ENCODE measurements around the gene CPXM2. TPM values are rescaled to one million over a fixed set of nuclear protein-coding genes. Genes with fewer than 3 reads are reported as not detected.

Gene CPXM2
- polyA plus RNA-seq, 1 donor (not counting 4 experiments of a cell fraction or from before 2014, with no cell fraction given) = 0.03 TPM

DNA sequence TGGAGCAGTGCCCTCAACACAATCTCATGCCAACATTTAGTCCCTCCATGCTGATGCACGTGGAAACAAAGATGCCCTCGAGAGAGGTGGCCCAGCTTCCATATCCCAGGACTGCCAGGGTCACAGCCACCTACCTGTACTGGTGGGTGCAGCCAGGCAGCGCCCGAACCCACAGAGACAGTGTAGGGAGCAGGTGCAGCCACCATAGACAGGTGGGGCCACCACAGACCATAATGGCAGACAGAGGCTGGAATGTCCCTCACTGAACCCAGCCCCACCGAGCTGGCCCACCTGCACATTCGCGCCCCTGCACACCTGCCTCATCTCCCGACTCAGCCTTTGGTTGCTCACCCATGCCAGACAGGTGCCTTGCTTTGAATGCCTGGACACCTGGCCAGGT lies 18.3 kb upstream of the CPXM2 start:
- H3K36me3 ChIP-seq (ENCODE audit: control insufficient read depth in 2 of 2, extremely low read depth in 1 of 2, insufficient read depth in 2 of 2, low read length in 2 of 2) = no peaks in the 10 kb centered on the region
- no peak overlapping the region for H3K9ac ChIP-seq (ENCODE audit: control insufficient read depth, extremely low read depth, insufficient read depth, low read length)
- H3K4me1 ChIP-seq (ENCODE audit: control insufficient read depth, extremely low read depth, insufficient read depth, low read length) = no peaks in the 10 kb centered on the region
- no peaks in the 10 kb centered on the region for H4K20me1 ChIP-seq (ENCODE audit: control insufficient read depth, extremely low read depth, insufficient read depth, low read length)
- H3K4me2 ChIP-seq (ENCODE audit: control insufficient read depth, extremely low read depth, insufficient read depth, low read depth, low read length) = no peak overlapping the region
- no peaks in the 10 kb centered on the region for H3K9me3 ChIP-seq (ENCODE audit: control insufficient read depth, low read depth, low read length)
- FAIRE-seq (no peak), DNase-seq (ENCODE audit: low read depth, low spot score) (no peak)
- TF ChIP-seq, protein P1, sequence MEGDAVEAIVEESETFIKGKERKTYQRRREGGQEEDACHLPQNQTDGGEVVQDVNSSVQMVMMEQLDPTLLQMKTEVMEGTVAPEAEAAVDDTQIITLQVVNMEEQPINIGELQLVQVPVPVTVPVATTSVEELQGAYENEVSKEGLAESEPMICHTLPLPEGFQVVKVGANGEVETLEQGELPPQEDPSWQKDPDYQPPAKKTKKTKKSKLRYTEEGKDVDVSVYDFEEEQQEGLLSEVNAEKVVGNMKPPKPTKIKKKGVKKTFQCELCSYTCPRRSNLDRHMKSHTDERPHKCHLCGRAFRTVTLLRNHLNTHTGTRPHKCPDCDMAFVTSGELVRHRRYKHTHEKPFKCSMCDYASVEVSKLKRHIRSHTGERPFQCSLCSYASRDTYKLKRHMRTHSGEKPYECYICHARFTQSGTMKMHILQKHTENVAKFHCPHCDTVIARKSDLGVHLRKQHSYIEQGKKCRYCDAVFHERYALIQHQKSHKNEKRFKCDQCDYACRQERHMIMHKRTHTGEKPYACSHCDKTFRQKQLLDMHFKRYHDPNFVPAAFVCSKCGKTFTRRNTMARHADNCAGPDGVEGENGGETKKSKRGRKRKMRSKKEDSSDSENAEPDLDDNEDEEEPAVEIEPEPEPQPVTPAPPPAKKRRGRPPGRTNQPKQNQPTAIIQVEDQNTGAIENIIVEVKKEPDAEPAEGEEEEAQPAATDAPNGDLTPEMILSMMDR (optimal IDR thresholded peaks at IDR 0.05 in 1 of 3, IDR thresholded peaks at IDR 0.05 in 1 of 3, conservative IDR thresholded peaks at IDR 0.05 in 1 of 3; ENCODE audit: extremely low read depth in 1 of 3, insufficient read depth in 2 of 3, low read length in 3 of 3) = no peak
- TF ChIP-seq EZH2 (IDR thresholded peaks at IDR 0.05; ENCODE audit: low read length) = no peak
- dilution Hi-C loops (cut with MboI; ENCODE audit: extremely low pct_ligation_motif_present, low sequenced_read_pairs) = no loop called here
- no peak overlapping the region for H2AFZ ChIP-seq (ENCODE audit: control insufficient read depth, low read length)
- no peaks in the 10 kb centered on the region for H3K9me1 ChIP-seq (ENCODE audit: control insufficient read depth, extremely low read depth, insufficient read depth, low read length)
- H3K27me3 ChIP-seq (ENCODE audit: control insufficient read depth, extremely low read depth, insufficient read depth, low read length) = peaks cover 24% of the 10 kb centered on the region
- H3K4me3 ChIP-seq (ENCODE audit: control insufficient read depth in 2 of 3, extremely low read depth in 1 of 3, insufficient read depth in 2 of 3, low read depth in 1 of 3, low read length in 3 of 3) = no peak overlapping the region
- no peaks in the 10 kb centered on the region for H3K79me2 ChIP-seq (ENCODE audit: control insufficient read depth, insufficient read depth, low read length)
- no peak overlapping the region for H3K27ac ChIP-seq (ENCODE audit: control insufficient read depth, insufficient read depth, low read length)

DNA sequence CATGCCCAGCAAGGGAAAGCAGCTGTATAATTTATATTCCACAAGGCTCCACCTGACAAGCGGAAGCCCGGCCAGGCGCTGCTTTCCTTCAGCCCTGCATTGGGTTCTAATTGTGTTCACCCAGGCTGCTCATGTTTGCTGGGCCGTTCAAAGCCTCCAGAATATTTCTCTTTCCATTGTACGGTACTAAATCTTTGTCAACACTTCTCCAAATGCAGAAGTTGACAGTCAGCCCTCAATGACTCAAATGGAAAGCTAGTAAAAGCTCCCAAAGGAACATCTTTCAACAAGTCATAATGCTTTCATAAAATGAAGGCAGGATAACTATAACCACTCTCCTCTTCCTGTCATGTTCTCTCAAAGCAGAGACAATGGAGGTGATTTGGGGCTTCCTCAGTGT lies 17.8 kb upstream of the CPXM2 start:
- no peak overlapping the region for H3K4me3 ChIP-seq (ENCODE audit: control insufficient read depth in 2 of 3, extremely low read depth in 1 of 3, insufficient read depth in 2 of 3, low read depth in 1 of 3, low read length in 3 of 3)
- H3K27me3 ChIP-seq (ENCODE audit: control insufficient read depth, extremely low read depth, insufficient read depth, low read length) = peaks cover 23% of the 10 kb centered on the region
- H3K4me1 ChIP-seq (ENCODE audit: control insufficient read depth, extremely low read depth, insufficient read depth, low read length) = no peaks in the 10 kb centered on the region
- TF ChIP-seq EZH2 (IDR thresholded peaks at IDR 0.05; ENCODE audit: low read length) = no peak
- TF ChIP-seq, protein P1 (optimal IDR thresholded peaks at IDR 0.05 in 1 of 3, IDR thresholded peaks at IDR 0.05 in 1 of 3, conservative IDR thresholded peaks at IDR 0.05 in 1 of 3; ENCODE audit: extremely low read depth in 1 of 3, insufficient read depth in 2 of 3, low read length in 3 of 3) = no peak
- no peaks in the 10 kb centered on the region for H3K79me2 ChIP-seq (ENCODE audit: control insufficient read depth, insufficient read depth, low read length)
- H3K36me3 ChIP-seq (ENCODE audit: control insufficient read depth in 2 of 2, extremely low read depth in 1 of 2, insufficient read depth in 2 of 2, low read length in 2 of 2) = no peaks in the 10 kb centered on the region
- no peak overlapping the region for H3K27ac ChIP-seq (ENCODE audit: control insufficient read depth, insufficient read depth, low read length)
- no peak overlapping the region for H2AFZ ChIP-seq (ENCODE audit: control insufficient read depth, low read length)
- DNase-seq (ENCODE audit: low read depth, low spot score) (no peak), FAIRE-seq (no peak)
- dilution Hi-C loops (cut with MboI; ENCODE audit: extremely low pct_ligation_motif_present, low sequenced_read_pairs) = no loop called here
- H3K4me2 ChIP-seq (ENCODE audit: control insufficient read depth, extremely low read depth, insufficient read depth, low read depth, low read length) = no peak overlapping the region
- no peaks in the 10 kb centered on the region for H3K9me3 ChIP-seq (ENCODE audit: control insufficient read depth, low read depth, low read length)
- no peaks in the 10 kb centered on the region for H3K9me1 ChIP-seq (ENCODE audit: control insufficient read depth, extremely low read depth, insufficient read depth, low read length)
- no peak overlapping the region for H3K9ac ChIP-seq (ENCODE audit: control insufficient read depth, extremely low read depth, insufficient read depth, low read length)
- H4K20me1 ChIP-seq (ENCODE audit: control insufficient read depth, extremely low read depth, insufficient read depth, low read length) = no peaks in the 10 kb centered on the region
